WTC11 (cell line): ENCODE results near the gene PDCL2. TPM values are rescaled to one million over a fixed set of nuclear protein-coding genes. Genes with fewer than 3 reads are reported as not detected.

ENCODE experiments used
- ATAC-seq: fragments of 200-7000 bp; cut with Tn5 transposase; 2 replicates; pipeline ENCODE4 v1.10.0; 2021; ENCODE audit warnings: mild to moderate bottlenecking, moderate library complexity
- CTCF ChIA-PET: fragments of 300-600 bp; sonication (Branson Sonifier 250); formaldehyde crosslinking; loops from one replicate; lab custom pipeline; 2021; ENCODE audit warnings: antibody characterized with exemption; lab: Charles Lee
- POLR2A ChIA-PET: fragments of 350-600 bp; sonication (Branson Sonifier 250); formaldehyde crosslinking; loops from one replicate; lab custom pipeline; 2021; ENCODE audit warnings: antibody characterized with exemption; lab: Charles Lee
- DNase-seq: peaks from one replicate; pipeline ENCODE4 v3.0.0; 2021; ENCODE audit warnings: low spot score
- H3K27ac Mint-ChIP-seq: 2 replicates; pipeline ENCODE4 v1.8.0; 2021; ENCODE audit warnings: mixed read lengths
- H3K27me3 Mint-ChIP-seq: 2 replicates; pipeline ENCODE4 v1.8.0; 2021; ENCODE audit warnings: low read depth, mild to moderate bottlenecking, moderate library complexity, mixed read lengths
- H3K36me3 Mint-ChIP-seq: 2 replicates; pipeline ENCODE4 v1.8.0; 2021; ENCODE audit warnings: mixed read lengths
- H3K4me1 Mint-ChIP-seq: 2 replicates; pipeline ENCODE4 v1.8.0; 2022; ENCODE audit warnings: mixed read lengths
- H3K4me3 Mint-ChIP-seq: 2 replicates; pipeline ENCODE4 v1.8.0; 2021; ENCODE audit warnings: mild to moderate bottlenecking, moderate library complexity, mixed read lengths
- H3K9me3 Mint-ChIP-seq: 2 replicates; pipeline ENCODE4 v1.8.0; 2021; ENCODE audit warnings: mixed read lengths
- AR ChIP-seq: fragments of 250-450 bp; sonication (Bioruptor Pico); IDR thresholded peaks from 2 replicates; pipeline ENCODE4 v1.9.0; 2021; ENCODE audit warnings: mild to moderate bottlenecking
- ATF1 ChIP-seq: sonication (generic); formaldehyde crosslinking; IDR thresholded peaks from 2 replicates; pipeline ENCODE4 v1.8.1; 2023; ENCODE audit warnings: mild to moderate bottlenecking, moderate library complexity, missing genetic modification reagents
- E2F5 ChIP-seq: sonication (generic); formaldehyde crosslinking; IDR thresholded peaks from 2 replicates; pipeline ENCODE4 v1.8.1; 2022; ENCODE audit warnings: mild to moderate bottlenecking, moderate library complexity, missing genetic modification reagents
- ESRRA ChIP-seq: sonication (generic); formaldehyde crosslinking; IDR thresholded peaks from 2 replicates; pipeline ENCODE4 v1.8.1; 2022; ENCODE audit warnings: mild to moderate bottlenecking, missing genetic modification reagents, borderline replicate concordance
- FOXP1 ChIP-seq: sonication (generic); formaldehyde crosslinking; IDR thresholded peaks from 2 replicates; pipeline ENCODE4 v1.8.0; 2022; ENCODE audit warnings: missing genetic modification reagents, mild to moderate bottlenecking, moderate library complexity, borderline replicate concordance
- GABPB1 ChIP-seq: sonication (generic); formaldehyde crosslinking; IDR thresholded peaks from 2 replicates; pipeline ENCODE4 v1.8.1; 2023; ENCODE audit warnings: mild to moderate bottlenecking, missing genetic modification reagents
- KAT7 ChIP-seq: sonication (generic); formaldehyde crosslinking; IDR thresholded peaks from 2 replicates; pipeline ENCODE4 v1.8.1; 2023; ENCODE audit warnings: missing genetic modification reagents, mild to moderate bottlenecking, borderline replicate concordance
- MAX ChIP-seq: sonication (generic); formaldehyde crosslinking; IDR thresholded peaks from 2 replicates; pipeline ENCODE4 v1.8.0; 2022; ENCODE audit warnings: mild to moderate bottlenecking, missing genetic modification reagents
- MXD4 ChIP-seq: fragments of 250-450 bp; sonication (Bioruptor Pico); IDR thresholded peaks from 2 replicates; pipeline ENCODE4 v1.8.0; 2021; ENCODE audit warnings: mild to moderate bottlenecking, moderate library complexity, borderline replicate concordance
- NFE2L1 ChIP-seq: sonication (generic); formaldehyde crosslinking; IDR thresholded peaks from 2 replicates; pipeline ENCODE4 v1.8.1; 2023; ENCODE audit warnings: missing genetic modification reagents
- NR2C2 ChIP-seq: sonication (generic); formaldehyde crosslinking; IDR thresholded peaks from 2 replicates; pipeline ENCODE4 v1.8.0; 2022; ENCODE audit warnings: mild to moderate bottlenecking, missing genetic modification reagents
- NR3C1 ChIP-seq: sonication (generic); formaldehyde crosslinking; conservative IDR thresholded peaks from 2 replicates; pipeline ENCODE4 v1.8.1; 2023; ENCODE audit warnings: low read depth, mild to moderate bottlenecking, missing genetic modification reagents
- PRRX2 ChIP-seq: fragments of 250-450 bp; sonication (Bioruptor Pico); IDR thresholded peaks from 2 replicates; pipeline ENCODE4 v1.8.0; 2021; ENCODE audit warnings: mild to moderate bottlenecking
- RELA ChIP-seq: sonication (generic); formaldehyde crosslinking; IDR thresholded peaks from 2 replicates; pipeline ENCODE4 v1.8.1; 2022; ENCODE audit warnings: missing genetic modification reagents, mild to moderate bottlenecking, borderline replicate concordance
- USF2 ChIP-seq: sonication (generic); formaldehyde crosslinking; IDR thresholded peaks from 2 replicates; pipeline ENCODE4 v1.8.1; 2023; ENCODE audit warnings: mild to moderate bottlenecking, missing genetic modification reagents, moderate library complexity
- ZNF138 ChIP-seq: sonication (generic); formaldehyde crosslinking; conservative IDR thresholded peaks from 2 replicates; pipeline ENCODE4 v1.8.1; 2022; ENCODE audit warnings: mild to moderate bottlenecking, moderate library complexity, missing genetic modification reagents
- ZNF281 ChIP-seq: sonication (generic); formaldehyde crosslinking; IDR thresholded peaks from 2 replicates; pipeline ENCODE4 v1.8.0; 2023; ENCODE audit warnings: mild to moderate bottlenecking, missing genetic modification reagents
- ZNF396 ChIP-seq: fragments of 250-450 bp; sonication (Bioruptor Pico); IDR thresholded peaks from 2 replicates; pipeline ENCODE4 v1.8.0; 2021; ENCODE audit warnings: mild to moderate bottlenecking, moderate library complexity, borderline replicate concordance
- ZNF423 ChIP-seq: fragments of 250-450 bp; sonication (Bioruptor Pico); IDR thresholded peaks from 2 replicates; pipeline ENCODE4 v2.1.2; 2022; ENCODE audit warnings: mild to moderate bottlenecking, moderate library complexity
- ZNF671 ChIP-seq: fragments of 250-450 bp; sonication (Bioruptor Pico); IDR thresholded peaks from 2 replicates; pipeline ENCODE4 v1.8.0; 2021; ENCODE audit warnings: mild to moderate bottlenecking
- total RNA-seq: library from RNA; stranded (reverse); gene quantifications from 3 replicates; pipeline ENCODE4 v1.2.3, GENCODE V29; 2021
- TF ChIP-seq, protein P1 (sequence below): sonication (generic); formaldehyde crosslinking; IDR thresholded peaks from 2 replicates; pipeline ENCODE4 v1.8.1; 2023; ENCODE audit warnings: mild to moderate bottlenecking, missing genetic modification reagents
- TF ChIP-seq, protein P2 (sequence below): sonication (generic); formaldehyde crosslinking; IDR thresholded peaks from 2 replicates; pipeline ENCODE4 v1.8.1; 2022; ENCODE audit warnings: mild to moderate bottlenecking, missing genetic modification reagents, moderate library complexity, borderline replicate concordance
- TF ChIP-seq, protein P3 (sequence below): sonication (generic); formaldehyde crosslinking; IDR thresholded peaks from 2 replicates; pipeline ENCODE4 v1.8.1; 2022; ENCODE audit warnings: low read depth, mild to moderate bottlenecking, moderate library complexity, missing genetic modification reagents, borderline replicate concordance
- TF ChIP-seq, protein P4 (sequence below): sonication (generic); formaldehyde crosslinking; IDR thresholded peaks from 2 replicates; pipeline ENCODE4 v1.8.0; 2023; ENCODE audit warnings: missing genetic modification reagents

PDCL2 gene
- total RNA-seq, 1 experiment from 2014 or later, result not detected

- POLR2A ChIA-PET, result no interaction called here
- peaks cover 57% of the 10 kb centered on the region for H3K4me1 Mint-ChIP-seq
- TF ChIP-seq FOXP1 (CRISPR knock-in tag) (no peak), NR2C2 (CRISPR knock-in tag) (no peak), ZNF671 (CRISPR knock-in tag) (no peak), RELA (CRISPR knock-in tag) (no peak), USF2 (CRISPR knock-in tag) (no peak), ZNF396 (no peak), ZNF423 (CRISPR knock-in tag) (peak; percentile 61), E2F5 (CRISPR knock-in tag) (no peak), AR (no peak), ATF1 (CRISPR knock-in tag) (peak; percentile 63; the same call in 1 of the 2 replicates), GABPB1 (CRISPR knock-in tag) (peak; percentile 31; the same call in 1 of the 2 replicates), ZNF281 (CRISPR knock-in tag) (0 out of 2 replicates have a peak, but pooled peaks have one; percentile 64), NR3C1 (CRISPR knock-in tag) (no peak), ESRRA (no peak), PRRX2 (CRISPR knock-in tag) (no peak), MXD4 (CRISPR knock-in tag) (no peak), MAX (CRISPR knock-in tag) (peak; percentile 69), KAT7 (CRISPR knock-in tag) (0 out of 2 replicates have a peak, but pooled peaks have one; percentile 54), NFE2L1 (CRISPR knock-in tag) (no peak), ZNF138 (CRISPR knock-in tag) (no peak)
- TF ChIP-seq, protein P1, sequence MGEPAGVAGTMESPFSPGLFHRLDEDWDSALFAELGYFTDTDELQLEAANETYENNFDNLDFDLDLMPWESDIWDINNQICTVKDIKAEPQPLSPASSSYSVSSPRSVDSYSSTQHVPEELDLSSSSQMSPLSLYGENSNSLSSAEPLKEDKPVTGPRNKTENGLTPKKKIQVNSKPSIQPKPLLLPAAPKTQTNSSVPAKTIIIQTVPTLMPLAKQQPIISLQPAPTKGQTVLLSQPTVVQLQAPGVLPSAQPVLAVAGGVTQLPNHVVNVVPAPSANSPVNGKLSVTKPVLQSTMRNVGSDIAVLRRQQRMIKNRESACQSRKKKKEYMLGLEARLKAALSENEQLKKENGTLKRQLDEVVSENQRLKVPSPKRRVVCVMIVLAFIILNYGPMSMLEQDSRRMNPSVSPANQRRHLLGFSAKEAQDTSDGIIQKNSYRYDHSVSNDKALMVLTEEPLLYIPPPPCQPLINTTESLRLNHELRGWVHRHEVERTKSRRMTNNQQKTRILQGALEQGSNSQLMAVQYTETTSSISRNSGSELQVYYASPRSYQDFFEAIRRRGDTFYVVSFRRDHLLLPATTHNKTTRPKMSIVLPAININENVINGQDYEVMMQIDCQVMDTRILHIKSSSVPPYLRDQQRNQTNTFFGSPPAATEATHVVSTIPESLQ (CRISPR knock-in tag), result no peak
- TF ChIP-seq, protein P2, sequence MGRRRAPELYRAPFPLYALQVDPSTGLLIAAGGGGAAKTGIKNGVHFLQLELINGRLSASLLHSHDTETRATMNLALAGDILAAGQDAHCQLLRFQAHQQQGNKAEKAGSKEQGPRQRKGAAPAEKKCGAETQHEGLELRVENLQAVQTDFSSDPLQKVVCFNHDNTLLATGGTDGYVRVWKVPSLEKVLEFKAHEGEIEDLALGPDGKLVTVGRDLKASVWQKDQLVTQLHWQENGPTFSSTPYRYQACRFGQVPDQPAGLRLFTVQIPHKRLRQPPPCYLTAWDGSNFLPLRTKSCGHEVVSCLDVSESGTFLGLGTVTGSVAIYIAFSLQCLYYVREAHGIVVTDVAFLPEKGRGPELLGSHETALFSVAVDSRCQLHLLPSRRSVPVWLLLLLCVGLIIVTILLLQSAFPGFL (CRISPR knock-in tag), result no peak
- TF ChIP-seq, protein P3, sequence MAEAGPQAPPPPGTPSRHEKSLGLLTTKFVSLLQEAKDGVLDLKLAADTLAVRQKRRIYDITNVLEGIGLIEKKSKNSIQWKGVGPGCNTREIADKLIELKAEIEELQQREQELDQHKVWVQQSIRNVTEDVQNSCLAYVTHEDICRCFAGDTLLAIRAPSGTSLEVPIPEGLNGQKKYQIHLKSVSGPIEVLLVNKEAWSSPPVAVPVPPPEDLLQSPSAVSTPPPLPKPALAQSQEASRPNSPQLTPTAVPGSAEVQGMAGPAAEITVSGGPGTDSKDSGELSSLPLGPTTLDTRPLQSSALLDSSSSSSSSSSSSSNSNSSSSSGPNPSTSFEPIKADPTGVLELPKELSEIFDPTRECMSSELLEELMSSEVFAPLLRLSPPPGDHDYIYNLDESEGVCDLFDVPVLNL, result no peak
- TF ChIP-seq, protein P4, sequence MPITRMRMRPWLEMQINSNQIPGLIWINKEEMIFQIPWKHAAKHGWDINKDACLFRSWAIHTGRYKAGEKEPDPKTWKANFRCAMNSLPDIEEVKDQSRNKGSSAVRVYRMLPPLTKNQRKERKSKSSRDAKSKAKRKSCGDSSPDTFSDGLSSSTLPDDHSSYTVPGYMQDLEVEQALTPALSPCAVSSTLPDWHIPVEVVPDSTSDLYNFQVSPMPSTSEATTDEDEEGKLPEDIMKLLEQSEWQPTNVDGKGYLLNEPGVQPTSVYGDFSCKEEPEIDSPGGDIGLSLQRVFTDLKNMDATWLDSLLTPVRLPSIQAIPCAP (CRISPR knock-in tag), result no peak
Observed at GRCh38 chr4:55546756-55547465, 45.1 kb downstream of the PDCL2 start, which contains the start of gene CLOCK. Gene CLOCK, minus strand, starts transcription at chr4:55546909. Its CDS starts 64,124 bp downstream, at chr4:55482785.

More at GRCh38 chr4:55546756-55547465, 45.1 kb downstream of the PDCL2 start, which contains the start of gene CLOCK:
- peak; percentile 81 for ATAC-seq
- Mint-ChIP-seq H3K27me3 (no peaks in the 10 kb centered on the region), H3K27ac (peak within 1 kb of the TSS; percentile 97), H3K4me3 (peak within 1 kb of the TSS; percentile 91), H3K9me3 (peaks cover 7% of the 10 kb centered on the region), H3K36me3 (peaks cover 3% of the 10 kb centered on the region; the same call in 1 of the 2 replicates)
- DNase-seq, result peak; percentile 89
- CTCF ChIA-PET, result interaction anchor here (0.6 to 1.6 kb wide), 15 partner anchors 11 to 366 kb away, joined by 3 to 9 read pairs (median 4); partner anchors contain the start of genes EXOC1L and NMU
